HepG2 (cell line): ENCODE measurements around the gene ERO1A. TPM values are rescaled to one million over a fixed set of nuclear protein-coding genes. Genes with fewer than 3 reads are reported as not detected.

ENCODE experiments used
- ATF3 ChIP-seq: sonication (generic); formaldehyde crosslinking; IDR thresholded peaks from 2 replicates; pipeline ENCODE4 v1.4.0; 2020; ENCODE audit warnings: missing genetic modification reagents
- ATF6 ChIP-seq: sonication (generic); formaldehyde crosslinking; conservative IDR thresholded peaks from 2 replicates; pipeline ENCODE4 v1.4.0; 2020; ENCODE audit warnings: missing genetic modification reagents
- DPF2 ChIP-seq: sonication (generic); formaldehyde crosslinking; IDR thresholded peaks from 2 replicates; pipeline ENCODE4 v1.4.0; 2020; ENCODE audit warnings: mild to moderate bottlenecking, low read depth, missing genetic modification reagents, borderline replicate concordance
- GFI1 ChIP-seq: sonication (generic); formaldehyde crosslinking; IDR thresholded peaks from 2 replicates; pipeline ENCODE4 v1.5.0; 2020; ENCODE audit warnings: missing genetic modification reagents, mild to moderate bottlenecking, borderline replicate concordance
- JARID2 ChIP-seq: sonication (generic); formaldehyde crosslinking; IDR thresholded peaks from 2 replicates; pipeline ENCODE4 v1.8.1; 2023; ENCODE audit warnings: missing genetic modification reagents, inconsistent platforms; ENCODE audit not compliant: insufficient replicate concordance
- MAX ChIP-seq: IDR thresholded peaks from 2 replicates; pipeline ENCODE4 v1.6.1; 2012; ENCODE audit warnings: inconsistent platforms
- MXD1 ChIP-seq: sonication (generic); formaldehyde crosslinking; IDR thresholded peaks from 2 replicates; pipeline ENCODE4 v1.4.0; 2020; ENCODE audit warnings: mild to moderate bottlenecking, missing genetic modification reagents
- NPAS2 ChIP-seq: sonication (generic); formaldehyde crosslinking; IDR thresholded peaks from 2 replicates; pipeline ENCODE4 v1.8.0; 2022; ENCODE audit warnings: mild to moderate bottlenecking, missing genetic modification reagents, borderline replicate concordance
- NR2F6 ChIP-seq, 2 experiments: IDR thresholded peaks; 2 replicates each; pipeline ENCODE4 v1.6.1; 2016; ENCODE audit warnings: antibody characterized with exemption in 1 of 2, mild to moderate bottlenecking in 1 of 2
- PHB2 ChIP-seq: fragments of 450-650 bp; IDR thresholded peaks from 2 replicates; pipeline ENCODE4 v1.6.1; 2018; ENCODE audit not compliant: partially characterized antibody
- PITX1 ChIP-seq: sonication (generic); formaldehyde crosslinking; IDR thresholded peaks from 2 replicates; pipeline ENCODE4 v1.5.1; 2020; ENCODE audit warnings: mild to moderate bottlenecking, missing genetic modification reagents
- POLR2AphosphoS5 ChIP-seq: IDR thresholded peaks from 2 replicates; pipeline ENCODE4 v1.6.1; 2012; ENCODE audit warnings: low read depth, low read length
- SATB2 ChIP-seq: sonication (generic); formaldehyde crosslinking; IDR thresholded peaks from 2 replicates; pipeline ENCODE4 v1.5.0; 2020; ENCODE audit warnings: missing genetic modification reagents
- SRF ChIP-seq: IDR thresholded peaks from 2 replicates; pipeline ENCODE4 v1.6.1; 2011; ENCODE audit warnings: mild to moderate bottlenecking, low read depth, low read length, moderate library complexity
- TIGD3 ChIP-seq: sonication (generic); formaldehyde crosslinking; IDR thresholded peaks from 2 replicates; pipeline ENCODE4 v1.5.1; 2020; ENCODE audit warnings: mild to moderate bottlenecking, missing genetic modification reagents, borderline replicate concordance
- XRCC5 ChIP-seq: fragments of 200-400 bp; formaldehyde crosslinking; optimal IDR thresholded peaks from 2 replicates; pipeline ENCODE3; 2017; ENCODE audit warnings: mild to moderate bottlenecking, low read length
- ZBTB42 ChIP-seq: sonication (generic); formaldehyde crosslinking; IDR thresholded peaks from 2 replicates; pipeline ENCODE4 v1.5.0; 2020; ENCODE audit warnings: mild to moderate bottlenecking, missing genetic modification reagents
- ZBTB7A ChIP-seq: sonication (generic); formaldehyde crosslinking; IDR thresholded peaks from 2 replicates; pipeline ENCODE4 v1.8.0; 2022; ENCODE audit warnings: mild to moderate bottlenecking, missing genetic modification reagents
- ZKSCAN1 ChIP-seq: fragments of 150-350 bp; IDR thresholded peaks from 2 replicates; pipeline ENCODE4 v1.6.1; 2014; ENCODE audit warnings: low read length
- ZNF205 ChIP-seq: IDR thresholded peaks from 2 replicates; pipeline ENCODE4 v1.6.1; 2018; ENCODE audit warnings: missing biosample characterization, missing genetic modification reagents
- ZNF24 ChIP-seq: fragments of 450-650 bp; IDR thresholded peaks from 2 replicates; pipeline ENCODE4 v1.6.1; 2017; ENCODE audit warnings: antibody characterized with exemption, mild to moderate bottlenecking
- ZNF3 ChIP-seq: IDR thresholded peaks from 2 replicates; pipeline ENCODE4 v1.7.0; 2017; ENCODE audit warnings: inconsistent platforms
- ZNF326 ChIP-seq: sonication (generic); formaldehyde crosslinking; IDR thresholded peaks from 2 replicates; pipeline ENCODE4 v1.4.0; 2020; ENCODE audit warnings: missing genetic modification reagents, borderline replicate concordance
- ZNF674 ChIP-seq: sonication (generic); formaldehyde crosslinking; IDR thresholded peaks from 2 replicates; pipeline ENCODE4 v1.5.0; 2020; ENCODE audit warnings: low read depth, mild to moderate bottlenecking, missing genetic modification reagents
- ZNF720 ChIP-seq: sonication (generic); formaldehyde crosslinking; IDR thresholded peaks from 2 replicates; pipeline ENCODE4 v1.4.0; 2020; ENCODE audit warnings: missing genetic modification reagents
- ZNF768 ChIP-seq: sonication (generic); formaldehyde crosslinking; IDR thresholded peaks from 2 replicates; pipeline ENCODE4 v1.4.0; 2020; ENCODE audit warnings: missing genetic modification reagents
- polyA plus RNA-seq, 8 experiments: library from polyadenylated mRNA; depleted of rRNA in 3 of 8; stranded (reverse) in 7 of 8; unstranded in 1 of 8; fragments of >200 nt; fragmentation: Illumina TruSeq in 4 of 8; extraction: Trizol in 4 of 8; gene quantifications; 2 replicates each; pipeline versions ENCODE4 v1.2.1 to v1.2.3, GENCODE V29; 2011 to 2016; ENCODE audit warnings: low read depth in 4 of 8, missing spikeins in 1 of 8, mixed read lengths in 1 of 8; ENCODE audit not compliant: insufficient read depth in 1 of 8
- total RNA-seq, 5 experiments: library from RNA; depleted of rRNA; stranded (reverse); fragments of >200 nt; fragmentation: Illumina TruSeq; extraction: Trizol; gene quantifications; 2 replicates each; pipeline ENCODE4 v1.2.3, GENCODE V29; 2016; ENCODE audit warnings: low read depth in 1 of 5
- TF ChIP-seq, protein P1 (sequence below): IDR thresholded peaks from 2 replicates; pipeline ENCODE4 v1.6.1; 2018; ENCODE audit warnings: missing genetic modification reagents

The ERO1A gene
- total and polyA plus RNA-seq, 2 of the 13 experiments (the other 11 are each of a cell fraction or from before 2014, with no cell fraction given): 60.3 to 137 TPM

- TF ChIP-seq ZNF720 (CRISPR knock-in tag) (no peak), XRCC5 (no peak), TIGD3 (CRISPR knock-in tag) (no peak), POLR2AphosphoS5 (peak; percentile 79), MXD1 (CRISPR knock-in tag) (peak; percentile 65; the same call in 1 of the 2 replicates), ZNF205 (CRISPR knock-in tag) (no peak), SRF (no peak), ZNF326 (CRISPR knock-in tag) (no peak), ZNF674 (CRISPR knock-in tag) (no peak), ATF6 (CRISPR knock-in tag) (no peak), ATF3 (CRISPR knock-in tag) (peak; percentile 20; the same call in 1 of the 2 replicates), DPF2 (no peak), NR2F6 (IDR thresholded peaks at IDR 0.05) (no peak), NR2F6 (CRISPR knock-in tag; IDR thresholded peaks at IDR 0.05) (no peak), SATB2 (CRISPR knock-in tag) (0 out of 2 replicates have a peak, but pooled peaks have one; percentile 32), ZKSCAN1 (no peak), JARID2 (no peak), PITX1 (CRISPR knock-in tag) (no peak), GFI1 (CRISPR knock-in tag) (0 out of 2 replicates have a peak, but pooled peaks have one; percentile 31), ZNF768 (CRISPR knock-in tag) (peak; percentile 60; the same call in 1 of the 2 replicates), NPAS2 (CRISPR knock-in tag) (peak; percentile 61; the same call in 1 of the 2 replicates), MAX (no peak; the same call in none of the 2 replicates), ZNF3 (CRISPR knock-in tag) (no peak), ZBTB7A (CRISPR knock-in tag) (no peak), ZNF24 (no peak), ZBTB42 (CRISPR knock-in tag) (no peak), PHB2 (no peak)
- TF ChIP-seq, protein P1, sequence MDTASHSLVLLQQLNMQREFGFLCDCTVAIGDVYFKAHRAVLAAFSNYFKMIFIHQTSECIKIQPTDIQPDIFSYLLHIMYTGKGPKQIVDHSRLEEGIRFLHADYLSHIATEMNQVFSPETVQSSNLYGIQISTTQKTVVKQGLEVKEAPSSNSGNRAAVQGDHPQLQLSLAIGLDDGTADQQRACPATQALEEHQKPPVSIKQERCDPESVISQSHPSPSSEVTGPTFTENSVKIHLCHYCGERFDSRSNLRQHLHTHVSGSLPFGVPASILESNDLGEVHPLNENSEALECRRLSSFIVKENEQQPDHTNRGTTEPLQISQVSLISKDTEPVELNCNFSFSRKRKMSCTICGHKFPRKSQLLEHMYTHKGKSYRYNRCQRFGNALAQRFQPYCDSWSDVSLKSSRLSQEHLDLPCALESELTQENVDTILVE (CRISPR knock-in tag): no peak
Measured at GRCh38 chr14:52729925-52730708, 34.8 kb upstream of the ERO1A start, which contains the start of gene STYX (continued).
